ENCODE results near the gene TEKT4. TPM values are rescaled to one million over a fixed set of nuclear protein-coding genes. Genes with fewer than 3 reads are reported as not detected.
A peak's percentile ranks its signal among the peaks of the same experiment; 100 is the strongest.
"Not testable (repeated sequence)": the region's sequence is repeated elsewhere in the genome, so short reads cannot be mapped to it uniquely, and the experiment has no call there.

Gene TEKT4
- polyA plus RNA-seq, 2 of the 4 experiments (the other 2 are of a cell fraction) = not detected

DNA sequence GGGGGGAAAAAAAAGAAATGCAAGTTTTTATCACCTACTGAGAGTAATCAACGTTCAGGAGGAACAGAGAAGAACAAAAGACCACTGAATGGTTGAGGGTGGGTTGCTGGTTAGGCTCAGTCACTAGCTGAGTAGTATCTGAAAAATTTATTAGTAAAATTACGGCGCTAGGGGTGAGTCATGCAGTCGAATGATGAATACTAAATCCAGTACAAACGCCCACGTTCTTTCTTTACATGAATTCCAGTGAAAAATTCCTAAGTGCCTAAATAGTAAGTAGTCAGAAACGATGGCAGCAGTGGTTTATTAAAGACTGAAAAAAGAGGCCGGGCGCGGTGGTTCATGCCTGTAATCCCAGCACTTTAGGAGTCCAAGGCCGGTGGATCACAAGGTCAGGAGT, 52.0 kb downstream of the TEKT4 start:
- no peak for TF ChIP-seq CTCF (IDR thresholded peaks at IDR 0.05)
- no peak for TF ChIP-seq ZFP36 (IDR thresholded peaks at IDR 0.05; ENCODE audit: borderline replicate concordance, partially characterized antibody)
- no peak for TF ChIP-seq FOSL2 (IDR thresholded peaks at IDR 0.05)
- TF ChIP-seq FOSL2 (CRISPR knock-in tag; IDR thresholded peaks at IDR 0.05) = peak; percentile 14; the same call in 1 of the 2 replicates
- TF ChIP-seq CBX8 (IDR thresholded peaks at IDR 0.05) = no peak
- TF ChIP-seq, protein P1, sequence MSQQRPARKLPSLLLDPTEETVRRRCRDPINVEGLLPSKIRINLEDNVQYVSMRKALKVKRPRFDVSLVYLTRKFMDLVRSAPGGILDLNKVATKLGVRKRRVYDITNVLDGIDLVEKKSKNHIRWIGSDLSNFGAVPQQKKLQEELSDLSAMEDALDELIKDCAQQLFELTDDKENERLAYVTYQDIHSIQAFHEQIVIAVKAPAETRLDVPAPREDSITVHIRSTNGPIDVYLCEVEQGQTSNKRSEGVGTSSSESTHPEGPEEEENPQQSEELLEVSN (IDR thresholded peaks at IDR 0.05; ENCODE audit: borderline replicate concordance, low read depth) = no peak
- ATAC-seq = no peak
- no peak for FAIRE-seq
- WGBS (ENCODE audit: missing lambda C conversion rate) = 16% methylated on average over 11 of the region's 11 CpGs
- Histone ChIP-seq H3K9me3 (0 out of 3 replicates have a peak, but pooled peaks cover 6% of the 10 kb centered on the region), H3K27ac (no peak overlapping the region), H3K4me2 (no peak overlapping the region), H3K4me1 (no peaks in the 10 kb centered on the region), H3K4me3 (no peak overlapping the region)
- ChIA-PET CTCF (interaction anchor here (0.6 to 1.6 kb wide), 2 partner anchors 33 to 321 kb away, joined by 3 to 5 read pairs; no protein-coding TSS in a partner anchor), POLR2A (no interaction called here)
- no peak for DNase-seq (ENCODE audit: low read depth in 1 of 2, low spot score in 1 of 2)

DNA sequence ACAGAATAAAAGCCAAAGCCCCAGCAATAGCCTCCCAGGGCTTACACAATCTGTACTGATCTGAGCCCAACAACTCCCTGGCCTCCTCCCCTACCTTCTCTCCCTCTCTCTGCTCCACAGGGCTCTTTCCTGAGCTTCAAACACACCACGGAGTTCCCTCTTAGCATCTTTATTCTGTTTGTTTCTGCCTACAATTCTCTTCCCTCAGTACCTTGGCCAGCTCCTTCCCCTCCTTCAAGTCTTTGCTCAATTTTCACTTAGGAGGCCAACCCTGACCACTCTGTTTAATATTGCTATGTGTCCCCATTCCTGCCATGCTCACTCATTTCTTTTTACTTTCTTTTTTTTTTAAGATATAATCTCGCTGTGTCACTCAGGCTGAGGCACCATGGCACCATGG, 53.8 kb downstream of the TEKT4 start:
- H3K9me3 ChIP-seq; FAIRE-seq; DNase-seq (ENCODE audit: low read depth in 1 of 2, low spot score in 1 of 2); ATAC-seq; CTCF ChIA-PET; H3K4me1 ChIP-seq; H3K4me3 ChIP-seq; H3K27ac ChIP-seq; H3K4me2 ChIP-seq; POLR2A ChIA-PET: not testable (repeated sequence)
- WGBS (ENCODE audit: missing lambda C conversion rate) = 2% methylated on average over 2 of the region's 2 CpGs
- TF ChIP-seq, protein P2, sequence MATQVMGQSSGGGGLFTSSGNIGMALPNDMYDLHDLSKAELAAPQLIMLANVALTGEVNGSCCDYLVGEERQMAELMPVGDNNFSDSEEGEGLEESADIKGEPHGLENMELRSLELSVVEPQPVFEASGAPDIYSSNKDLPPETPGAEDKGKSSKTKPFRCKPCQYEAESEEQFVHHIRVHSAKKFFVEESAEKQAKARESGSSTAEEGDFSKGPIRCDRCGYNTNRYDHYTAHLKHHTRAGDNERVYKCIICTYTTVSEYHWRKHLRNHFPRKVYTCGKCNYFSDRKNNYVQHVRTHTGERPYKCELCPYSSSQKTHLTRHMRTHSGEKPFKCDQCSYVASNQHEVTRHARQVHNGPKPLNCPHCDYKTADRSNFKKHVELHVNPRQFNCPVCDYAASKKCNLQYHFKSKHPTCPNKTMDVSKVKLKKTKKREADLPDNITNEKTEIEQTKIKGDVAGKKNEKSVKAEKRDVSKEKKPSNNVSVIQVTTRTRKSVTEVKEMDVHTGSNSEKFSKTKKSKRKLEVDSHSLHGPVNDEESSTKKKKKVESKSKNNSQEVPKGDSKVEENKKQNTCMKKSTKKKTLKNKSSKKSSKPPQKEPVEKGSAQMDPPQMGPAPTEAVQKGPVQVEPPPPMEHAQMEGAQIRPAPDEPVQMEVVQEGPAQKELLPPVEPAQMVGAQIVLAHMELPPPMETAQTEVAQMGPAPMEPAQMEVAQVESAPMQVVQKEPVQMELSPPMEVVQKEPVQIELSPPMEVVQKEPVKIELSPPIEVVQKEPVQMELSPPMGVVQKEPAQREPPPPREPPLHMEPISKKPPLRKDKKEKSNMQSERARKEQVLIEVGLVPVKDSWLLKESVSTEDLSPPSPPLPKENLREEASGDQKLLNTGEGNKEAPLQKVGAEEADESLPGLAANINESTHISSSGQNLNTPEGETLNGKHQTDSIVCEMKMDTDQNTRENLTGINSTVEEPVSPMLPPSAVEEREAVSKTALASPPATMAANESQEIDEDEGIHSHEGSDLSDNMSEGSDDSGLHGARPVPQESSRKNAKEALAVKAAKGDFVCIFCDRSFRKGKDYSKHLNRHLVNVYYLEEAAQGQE (IDR thresholded peaks at IDR 0.05) = peak; percentile 74

Small RNA genes within 50 kb of the gene (small RNA-seq; reads per million reads assigned to genes)
- gene RNU6-1320P = 0 reads per million in 6 experiments

Other genes starting within 250 kb of the TEKT4 start
- 0.08 TPM in 1 of 2 replicates, not detected in the other for gene MAL, start 154.3 kb downstream of the TEKT4 start, polyA plus RNA-seq (2011; rRNA removed)
- gene MAL, start 154.3 kb downstream of the TEKT4 start, polyA plus RNA-seq (2017; fragmentation: RNase III; extraction: RNeasy Plus Mini Kit Qiagen cat#74134 plus additional on column Dnase treatment) = not detected in 3 replicates